ENCODE results near the gene ZNF148.

Gene ZNF148

GRCh38 chr3:125332504-125332903, 42.6 kb downstream of the ZNF148 start:
- no peak for DNase-seq

GRCh38 chr3:125331243-125331642, 43.9 kb downstream of the ZNF148 start:
- DNase-seq = no peak

DNA sequence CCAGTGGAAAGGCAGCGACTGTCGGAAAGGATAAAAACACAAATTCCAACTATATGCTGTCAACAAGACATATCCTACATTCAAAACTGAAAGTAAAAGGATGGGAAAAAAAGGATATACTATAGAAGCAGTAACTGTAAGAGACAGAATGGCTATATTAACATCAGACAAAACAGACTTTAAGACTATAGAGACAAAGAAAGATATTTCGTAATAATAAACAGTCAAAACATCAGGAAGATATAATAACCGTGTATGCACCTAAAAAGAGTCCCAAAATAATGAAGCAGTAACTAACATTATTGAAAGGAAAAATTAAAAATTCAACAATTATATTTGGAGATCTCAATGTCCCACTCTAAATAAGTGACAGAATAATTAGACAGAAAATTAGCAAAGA, 48.2 kb downstream of the ZNF148 start:
- DNase-seq = no peak

- no peak for DNase-seq
Observed at GRCh38 chr3:125325746-125326145, 49.4 kb downstream of the ZNF148 start.

DNA sequence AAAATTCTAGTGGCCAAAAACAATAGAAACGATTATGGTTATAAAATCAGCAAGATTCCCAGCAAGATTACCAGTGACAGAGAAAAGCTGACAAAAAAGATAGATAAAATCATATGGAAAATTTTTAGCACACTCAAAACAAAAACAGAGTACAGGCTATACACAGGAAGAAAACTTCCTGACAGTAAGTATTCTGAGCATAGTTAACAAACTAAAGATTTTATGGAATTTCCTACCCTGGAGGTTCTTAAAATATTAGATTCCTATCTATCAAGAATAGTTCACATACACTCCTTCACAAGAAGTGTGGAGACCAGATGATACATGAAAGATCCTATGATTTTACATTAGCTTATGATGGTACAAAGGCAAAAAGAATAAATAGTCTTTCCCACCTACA, 50.8 kb downstream of the ZNF148 start:
- no peak for DNase-seq

DNA sequence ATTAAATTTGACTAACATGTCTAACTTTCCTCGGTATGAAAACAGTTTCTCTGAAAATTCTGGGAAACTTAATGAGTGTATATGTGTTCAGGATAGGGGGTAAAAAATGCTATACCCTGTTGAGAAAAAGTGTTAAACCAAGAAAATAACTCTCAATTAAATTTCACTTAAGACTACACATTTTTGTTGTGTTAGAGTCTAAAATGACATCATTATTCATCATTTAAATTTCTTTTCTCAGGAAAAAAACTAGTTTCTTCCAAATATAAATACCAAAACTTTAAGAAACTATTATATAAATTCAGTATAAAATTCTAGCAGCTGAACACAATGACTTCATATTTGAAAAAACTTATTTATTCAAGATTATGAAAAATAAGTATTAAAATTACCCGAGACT, 52.2 kb downstream of the ZNF148 start:
- DNase-seq = no peak

- DNase-seq = no peak
Observed at GRCh38 chr3:125322166-125322565, 53.0 kb downstream of the ZNF148 start.

GRCh38 chr3:125319765-125320164, 55.4 kb downstream of the ZNF148 start:
- no peak for DNase-seq

GRCh38 chr3:125318871-125319270, 56.3 kb downstream of the ZNF148 start:
- DNase-seq = no peak

- DNase-seq = no peak
Observed at GRCh38 chr3:125318167-125318865, 56.8 kb downstream of the ZNF148 start.

DNA sequence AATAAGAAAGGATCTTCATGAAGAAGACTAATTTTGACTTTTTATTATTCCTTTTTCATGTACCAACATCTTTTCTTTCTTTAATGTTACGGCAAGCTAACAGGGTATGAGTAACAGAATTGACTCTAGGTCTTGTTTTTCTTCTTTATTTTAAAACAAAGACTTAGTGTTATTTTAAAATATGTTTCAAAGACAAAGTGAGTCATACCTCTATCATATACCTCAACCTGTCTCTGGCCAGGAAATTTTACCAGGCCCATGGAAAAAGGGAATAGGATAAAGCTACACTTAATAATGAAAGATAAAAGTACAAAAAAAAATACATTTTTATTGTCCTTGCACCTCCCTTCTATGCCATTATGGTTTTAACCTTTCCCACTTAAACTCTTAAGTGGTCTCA, 57.4 kb downstream of the ZNF148 start:
- no peak for DNase-seq

DNA sequence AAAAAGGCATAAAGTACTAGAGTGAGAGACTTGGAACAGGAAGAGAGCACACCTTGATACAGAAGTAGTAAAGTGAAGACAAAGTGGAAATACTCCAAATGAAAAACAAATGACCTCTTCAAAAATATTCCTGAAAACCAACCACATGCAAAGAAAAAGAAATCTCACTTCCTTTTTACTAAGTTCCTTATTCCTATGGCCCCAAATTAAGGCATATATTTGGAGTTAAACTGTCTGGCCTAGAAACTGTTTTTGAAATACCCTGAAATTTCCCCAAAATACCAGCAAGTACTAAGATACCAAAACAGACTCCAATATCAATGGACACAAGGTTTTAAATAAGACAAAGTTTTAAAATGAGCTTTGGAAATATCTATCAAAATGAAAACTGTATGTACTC, 58.2 kb downstream of the ZNF148 start:
- no peak for DNase-seq

DNA sequence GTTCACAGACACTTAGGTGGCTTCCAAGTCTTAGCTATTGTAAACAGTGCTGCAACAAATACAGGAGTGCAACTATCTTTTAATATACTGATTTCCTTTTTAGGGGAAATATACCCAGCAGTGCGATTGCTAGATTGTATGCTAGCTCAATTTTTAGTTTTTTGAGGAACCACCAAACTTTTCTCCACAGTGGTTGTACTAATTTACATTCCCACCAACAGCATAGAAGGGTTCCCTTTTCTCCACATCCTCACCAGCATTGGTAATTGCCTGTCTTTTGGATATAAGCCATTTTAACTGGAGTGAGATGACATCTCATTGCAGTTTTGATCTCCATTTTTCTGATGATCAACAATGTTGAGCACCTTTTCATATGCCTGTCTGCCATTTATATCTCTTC, 58.9 kb downstream of the ZNF148 start:
- DNase-seq = no peak

- DNase-seq = no peak
Observed at GRCh38 chr3:125313060-125313635, 62.0 kb downstream of the ZNF148 start.

- peak; percentile 14 to 46 for DNase-seq
Observed at GRCh38 chr3:125310623-125311081, 64.5 kb downstream of the ZNF148 start.

- no peak for DNase-seq
Observed at GRCh38 chr3:125309476-125309875, 65.6 kb downstream of the ZNF148 start.

- no peak for DNase-seq
Observed at GRCh38 chr3:125306620-125307019, 68.5 kb downstream of the ZNF148 start.

DNA sequence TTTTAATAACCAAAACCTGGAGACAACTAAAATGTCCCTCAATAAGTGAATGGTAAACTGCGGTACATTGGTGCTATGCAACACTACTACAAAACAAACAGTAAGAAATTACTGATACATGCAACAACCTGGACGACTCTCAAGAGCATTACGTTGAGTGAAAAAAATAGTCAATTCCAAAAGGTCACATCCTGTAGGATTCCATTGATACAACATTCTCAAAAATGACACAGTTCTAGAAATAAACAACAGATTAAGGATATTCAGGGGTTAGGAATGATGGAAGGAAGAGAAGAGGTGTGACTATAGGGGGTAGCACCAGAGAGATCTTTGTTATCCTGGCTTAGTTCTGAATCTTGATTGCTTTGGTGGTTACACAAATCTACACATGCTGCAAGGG, 72.2 kb downstream of the ZNF148 start:
- no peak for DNase-seq

- DNase-seq = no peak
Observed at GRCh38 chr3:125300416-125300815, 74.7 kb downstream of the ZNF148 start.

GRCh38 chr3:125294411-125294810, 80.7 kb downstream of the ZNF148 start:
- DNase-seq = no peak

GRCh38 chr3:125292015-125292414, 83.1 kb downstream of the ZNF148 start:
- no peak for DNase-seq

DNA sequence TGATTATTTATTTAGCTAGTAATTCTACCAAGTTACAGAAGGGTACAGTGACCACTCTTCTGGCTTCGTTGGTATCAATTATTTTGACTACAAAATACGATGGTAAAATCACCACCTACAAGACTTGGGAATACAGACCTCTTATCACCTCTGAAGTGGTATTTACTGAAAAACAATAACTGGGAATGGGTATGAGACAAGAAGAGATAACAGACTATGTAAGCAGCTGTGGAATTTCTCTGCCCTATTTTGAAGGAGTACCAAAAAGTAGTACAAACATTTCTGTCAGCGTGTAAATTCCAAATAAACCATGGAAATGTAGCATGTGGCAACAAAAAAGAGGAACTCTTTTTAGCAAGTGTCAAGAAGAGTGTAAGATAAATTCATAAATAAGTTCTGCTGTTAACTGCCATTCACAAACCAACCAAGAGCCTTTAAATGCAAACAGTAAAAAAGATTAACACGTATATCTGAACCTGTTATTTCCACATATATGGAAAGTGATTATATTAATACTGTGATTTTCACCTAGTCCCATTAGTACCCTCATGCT, 85.6 kb downstream of the ZNF148 start:
- DNase-seq = no peak

GRCh38 chr3:125287248-125287647, 87.9 kb downstream of the ZNF148 start:
- no peak for DNase-seq

DNA sequence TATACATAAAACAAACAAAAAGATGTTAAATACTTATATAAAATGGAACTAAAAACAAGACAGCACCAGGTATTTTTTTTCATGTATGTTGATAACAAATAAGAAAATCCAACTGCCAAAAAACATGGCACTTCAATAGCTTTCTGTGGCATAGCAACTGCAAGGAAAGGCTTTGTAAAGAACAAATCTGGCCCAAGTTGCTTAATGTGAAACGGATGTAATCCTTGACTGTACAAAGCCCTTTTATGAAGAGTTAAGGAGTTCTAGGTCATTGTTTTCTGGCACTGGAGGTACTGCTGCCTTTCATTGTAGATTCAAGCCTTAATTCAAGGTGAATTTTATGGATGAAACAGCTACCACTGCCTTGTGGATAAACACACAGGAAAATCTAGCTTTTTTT, 93.7 kb downstream of the ZNF148 start:
- no peak for DNase-seq
